C4-2B (cell line): ENCODE results near the gene PLOD2.
"Not testable (repeated sequence)": the region's sequence is repeated elsewhere in the genome, so short reads cannot be mapped to it uniquely, and the experiment has no call there.

Source experiments
- H3K27ac ChIP-seq: fragments of 450-650 bp; 2 replicates; pipeline ENCODE4 v1.5.1; 2017
- ZFX ChIP-seq: fragments of 450-650 bp; IDR thresholded peaks from 2 replicates; pipeline ENCODE4 v1.6.1; 2017
- TF ChIP-seq, protein P1 (sequence below): fragments of 450-650 bp; conservative IDR thresholded peaks from 2 replicates; pipeline ENCODE4 v1.5.1; 2017; ENCODE audit warnings: mild to moderate bottlenecking

The PLOD2 gene

DNA sequence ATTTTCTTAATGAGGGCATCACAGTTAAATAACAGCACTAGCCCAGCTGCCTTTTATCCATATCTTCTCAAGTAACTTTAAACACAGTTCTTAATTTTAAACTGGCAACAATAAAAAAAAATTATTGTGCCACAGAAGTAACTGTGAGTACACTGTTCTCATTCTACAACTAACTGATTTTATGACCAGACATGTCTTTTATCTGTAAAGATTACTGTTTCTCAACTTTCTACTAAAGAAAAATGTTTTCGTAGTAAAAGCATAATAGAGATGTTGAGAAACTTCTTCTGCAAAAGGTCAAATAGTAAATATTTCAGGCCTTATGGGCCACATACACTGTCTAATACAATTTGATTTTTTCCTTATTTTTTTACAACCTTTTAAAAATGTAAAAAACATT is 32.0 kb downstream of the PLOD2 start:
- TF ChIP-seq, protein P1, sequence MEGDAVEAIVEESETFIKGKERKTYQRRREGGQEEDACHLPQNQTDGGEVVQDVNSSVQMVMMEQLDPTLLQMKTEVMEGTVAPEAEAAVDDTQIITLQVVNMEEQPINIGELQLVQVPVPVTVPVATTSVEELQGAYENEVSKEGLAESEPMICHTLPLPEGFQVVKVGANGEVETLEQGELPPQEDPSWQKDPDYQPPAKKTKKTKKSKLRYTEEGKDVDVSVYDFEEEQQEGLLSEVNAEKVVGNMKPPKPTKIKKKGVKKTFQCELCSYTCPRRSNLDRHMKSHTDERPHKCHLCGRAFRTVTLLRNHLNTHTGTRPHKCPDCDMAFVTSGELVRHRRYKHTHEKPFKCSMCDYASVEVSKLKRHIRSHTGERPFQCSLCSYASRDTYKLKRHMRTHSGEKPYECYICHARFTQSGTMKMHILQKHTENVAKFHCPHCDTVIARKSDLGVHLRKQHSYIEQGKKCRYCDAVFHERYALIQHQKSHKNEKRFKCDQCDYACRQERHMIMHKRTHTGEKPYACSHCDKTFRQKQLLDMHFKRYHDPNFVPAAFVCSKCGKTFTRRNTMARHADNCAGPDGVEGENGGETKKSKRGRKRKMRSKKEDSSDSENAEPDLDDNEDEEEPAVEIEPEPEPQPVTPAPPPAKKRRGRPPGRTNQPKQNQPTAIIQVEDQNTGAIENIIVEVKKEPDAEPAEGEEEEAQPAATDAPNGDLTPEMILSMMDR, result no peak
- no peak for TF ChIP-seq ZFX
- H3K27ac ChIP-seq, result no peak overlapping the region

DNA sequence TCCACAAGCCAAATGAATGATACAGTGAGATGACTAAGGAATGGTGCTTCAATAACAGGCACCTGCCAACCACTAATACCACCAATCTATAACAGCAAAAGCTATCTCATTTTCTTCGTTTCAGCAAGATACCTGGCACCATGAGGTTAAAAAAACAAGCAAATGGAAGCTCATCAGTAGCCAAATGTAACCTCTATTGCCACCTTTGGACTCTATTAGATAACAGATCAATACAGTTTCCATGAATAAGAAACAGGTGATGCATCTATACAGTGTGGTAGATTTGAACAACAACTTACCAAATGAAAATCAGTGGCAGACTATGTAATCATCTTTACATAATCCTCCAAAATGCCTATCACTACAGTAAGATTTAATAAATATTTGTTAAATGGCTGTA is 32.8 kb downstream of the PLOD2 start:
- TF ChIP-seq, protein P1, result no peak
- no peak overlapping the region for H3K27ac ChIP-seq

DNA sequence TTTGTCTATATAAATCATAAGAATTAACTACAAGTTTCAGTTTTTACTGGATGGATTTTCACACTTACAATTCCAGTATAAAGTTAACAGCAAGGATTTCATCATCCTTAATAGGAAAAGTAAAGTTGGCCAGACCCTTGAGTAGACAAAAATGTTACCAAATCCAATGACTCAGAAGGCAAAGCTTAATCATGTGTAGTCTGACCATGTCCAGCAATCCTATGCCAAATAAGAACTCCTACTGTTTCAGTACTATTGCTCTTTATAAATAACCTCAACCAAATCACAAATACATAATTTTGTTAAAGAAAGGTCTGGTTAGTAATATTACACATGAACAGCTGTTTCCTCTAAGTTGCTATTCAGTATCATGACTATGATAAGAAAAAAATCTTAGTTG is 35.0 kb downstream of the PLOD2 start:
- H3K27ac ChIP-seq, result no peak overlapping the region
- TF ChIP-seq, protein P1, result no peak
- TF ChIP-seq ZFX, result no peak

DNA sequence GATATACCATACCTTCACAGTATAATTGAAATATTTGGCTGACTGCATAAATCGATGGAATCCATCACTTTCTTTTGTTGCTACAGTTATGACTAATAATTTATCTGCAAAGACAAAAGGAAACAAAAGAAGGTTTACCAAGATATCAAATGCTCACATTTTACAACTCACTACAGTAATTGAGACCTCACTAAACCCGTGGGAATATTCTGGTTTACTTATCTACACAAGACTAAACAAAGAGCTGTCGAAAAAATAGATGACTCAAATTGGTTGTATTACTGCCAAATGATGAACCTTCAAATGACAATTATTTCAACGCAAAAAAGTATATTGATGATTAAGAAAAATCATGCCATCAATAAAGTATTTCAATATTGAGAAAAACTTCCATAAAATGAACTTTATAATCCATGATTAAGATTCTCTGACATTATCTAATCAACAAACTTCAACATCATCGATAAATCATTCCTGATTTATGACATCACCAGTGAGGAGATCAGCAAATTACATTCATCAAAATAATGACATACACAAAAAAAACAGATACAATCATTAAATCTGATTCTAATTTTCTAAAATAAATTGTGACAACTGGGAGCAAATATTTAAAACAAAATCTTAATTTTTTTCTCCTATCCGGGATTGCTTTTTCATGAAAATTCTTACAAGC is 36.7 kb downstream of the PLOD2 start:
- no peak for TF ChIP-seq ZFX
- TF ChIP-seq, protein P1, result no peak
- H3K27ac ChIP-seq, result no peak overlapping the region

DNA sequence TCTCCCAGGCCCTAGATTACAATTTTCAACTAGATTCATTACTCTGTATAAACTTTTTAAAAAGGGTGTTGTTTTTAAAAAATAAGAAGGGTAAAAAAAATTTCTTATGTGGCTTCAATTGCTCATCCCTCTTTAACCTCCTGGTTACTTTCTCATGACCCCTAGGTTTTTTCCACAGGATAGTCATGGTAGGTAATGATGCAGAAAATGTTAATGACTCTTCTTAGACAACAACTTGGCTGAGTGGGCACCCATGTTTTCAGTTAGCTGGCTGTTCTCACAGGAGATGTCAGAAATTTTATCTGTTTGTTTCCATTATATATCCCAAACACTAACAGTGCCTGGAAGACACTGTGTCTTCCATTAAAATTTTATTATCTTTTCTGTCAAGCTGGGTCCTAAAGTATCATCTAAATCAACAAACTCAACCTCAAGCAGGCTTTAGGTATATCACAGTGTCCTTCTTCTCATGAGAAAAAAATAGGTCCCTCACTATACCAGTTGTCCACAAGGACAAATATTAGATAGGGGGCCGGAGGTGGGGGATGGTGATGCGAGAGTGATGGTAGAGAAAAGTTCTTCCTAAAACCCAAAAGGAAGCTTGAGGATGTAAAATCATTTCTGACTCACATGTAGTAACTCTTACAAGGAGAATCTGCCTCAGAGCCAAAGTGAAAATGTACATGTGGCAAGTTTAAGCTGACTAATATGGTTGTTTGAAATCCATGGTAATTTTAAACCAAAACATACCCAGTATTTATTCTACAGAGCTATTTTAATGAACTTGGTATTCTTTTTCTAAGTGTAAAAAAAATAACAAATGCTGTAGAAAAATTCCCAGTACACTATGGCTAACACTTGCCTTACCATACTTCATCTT is 43.3 kb downstream of the PLOD2 start:
- H3K27ac ChIP-seq, result no peak overlapping the region
- TF ChIP-seq, protein P1, result no peak
- TF ChIP-seq ZFX, result no peak

DNA sequence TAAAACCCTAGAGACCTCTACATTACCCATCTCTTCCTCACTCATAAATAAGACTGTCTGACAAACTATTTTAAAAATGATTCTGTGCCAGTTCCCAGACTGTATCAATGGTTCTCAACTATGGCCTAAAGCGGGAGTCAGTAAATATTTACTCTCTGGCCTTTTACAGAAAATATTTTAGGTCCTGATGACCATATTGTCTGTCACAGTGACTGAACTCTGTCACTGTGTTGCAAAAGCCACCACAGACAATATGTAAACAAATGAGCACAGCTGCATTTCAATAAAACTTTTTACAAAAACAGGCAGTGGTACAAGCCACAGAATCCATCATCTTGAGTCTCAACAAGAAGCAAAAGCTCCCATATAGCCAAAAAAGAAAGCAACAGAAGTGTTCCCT is 45.4 kb downstream of the PLOD2 start:
- TF ChIP-seq, protein P1, result no peak
- TF ChIP-seq ZFX, result no peak
- no peak overlapping the region for H3K27ac ChIP-seq

DNA sequence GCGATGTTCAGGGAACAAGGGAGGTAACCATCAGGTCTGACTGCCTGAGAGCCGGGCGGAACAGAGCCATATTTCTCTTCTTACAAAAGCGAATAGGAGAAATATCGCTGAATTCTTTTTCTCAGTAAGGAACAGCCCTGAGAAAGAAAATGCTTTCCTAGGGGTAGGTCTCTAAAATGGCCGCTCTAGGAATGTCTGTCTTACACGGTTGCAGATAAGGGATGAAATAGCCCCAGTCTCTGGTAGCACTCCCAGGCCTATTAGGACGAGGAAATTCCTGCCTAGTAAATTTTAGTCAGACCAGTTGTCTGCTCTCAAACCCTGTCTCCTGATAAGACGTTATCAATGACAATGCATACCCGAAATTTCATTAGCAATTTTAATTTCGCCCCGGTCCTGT is 47.2 kb downstream of the PLOD2 start:
- not testable (repeated sequence) for H3K27ac ChIP-seq
